Calu3 (cell line): ENCODE results near the gene LINC00237. TPM values are rescaled to one million over a fixed set of nuclear protein-coding genes. Genes with fewer than 3 reads are reported as not detected.

Source experiments
- Bru-seq: library from RNA; stranded (reverse); fragments of 400-500 nt; gene quantifications from one replicate; lab custom pipeline; 2021; lab: Mats Ljungman, UMichigan
- BruChase-seq, 2 experiments: library from RNA; stranded (reverse); fragments of 400-500 nt; gene quantifications; one replicate each; lab custom pipeline; 2021; lab: Mats Ljungman, UMichigan
- BruUV-seq: library from RNA; stranded (reverse); fragments of 400-500 nt; replicated peaks from 2 replicates; lab custom pipeline; 2021; lab: Mats Ljungman, UMichigan
- CTCF ChIA-PET: fragments of 300-600 bp; sonication (Branson Sonifier 250); formaldehyde crosslinking; loops from one replicate; lab custom pipeline; 2022; ENCODE audit warnings: antibody characterized with exemption; lab: Charles Lee
- DNase-seq: peaks from one replicate; pipeline ENCODE4 v3.0.0; 2022
- H3K27ac Mint-ChIP-seq: one replicate; pipeline ENCODE4 v1.8.0; 2022; ENCODE audit warnings: mixed read lengths; ENCODE audit not compliant: unreplicated experiment
- H3K27me3 Mint-ChIP-seq: one replicate; pipeline ENCODE4 v1.8.0; 2022; ENCODE audit warnings: mixed read lengths; ENCODE audit not compliant: unreplicated experiment
- H3K36me3 Mint-ChIP-seq: one replicate; pipeline ENCODE4 v1.8.0; 2022; ENCODE audit warnings: mild to moderate bottlenecking, moderate library complexity, mixed read lengths; ENCODE audit not compliant: insufficient read depth, unreplicated experiment
- H3K4me1 Mint-ChIP-seq: one replicate; pipeline ENCODE4 v1.8.0; 2022; ENCODE audit warnings: mild to moderate bottlenecking, low read depth, mixed read lengths; ENCODE audit not compliant: unreplicated experiment
- H3K4me3 Mint-ChIP-seq: one replicate; pipeline ENCODE4 v1.8.0; 2022; ENCODE audit warnings: mild to moderate bottlenecking, low read depth, moderate library complexity, mixed read lengths; ENCODE audit not compliant: unreplicated experiment
- H3K9me3 Mint-ChIP-seq: one replicate; pipeline ENCODE4 v1.8.0; 2022; ENCODE audit warnings: low read depth, mixed read lengths; ENCODE audit not compliant: unreplicated experiment
- intact Hi-C: fragments of 100-400 bp; cut with micrococcal nuclease; formaldehyde crosslinking; loops from one replicate; pipeline ENCODE4 v1.10.0; 2022; ENCODE audit not compliant: unreplicated experiment
- long read RNA-seq: library from polyadenylated mRNA; stranded (forward); transcript quantifications from one replicate; pipeline ENCODE4 v2.0.0, GENCODE V29; 2022
- total RNA-seq: library from RNA; stranded (reverse); gene quantifications from 2 replicates; pipeline ENCODE4 v1.2.3, GENCODE V29; 2022
- TF ChIP-seq, protein P1 (sequence below): fragments of 200-600 bp; IDR thresholded peaks from one replicate; pipeline ENCODE4 v1.8.0; 2022; ENCODE audit warnings: antibody characterized with exemption; ENCODE audit not compliant: unreplicated experiment

Gene LINC00237
- total RNA-seq (not detected in 2 replicates), Bru-seq, nascent RNA (not detected), BruChase-seq, experiment 1, labeled RNA remaining after a 6-hour chase (not detected), BruChase-seq, experiment 2, labeled RNA remaining after a 2-hour chase (not detected)
- long read RNA-seq: 0 reads

GRCh38 chr20:21106171-21107017, at the start of gene LINC00237:
LINC00237 (minus strand) TSS chr20:21106358.
- TF ChIP-seq, protein P1, sequence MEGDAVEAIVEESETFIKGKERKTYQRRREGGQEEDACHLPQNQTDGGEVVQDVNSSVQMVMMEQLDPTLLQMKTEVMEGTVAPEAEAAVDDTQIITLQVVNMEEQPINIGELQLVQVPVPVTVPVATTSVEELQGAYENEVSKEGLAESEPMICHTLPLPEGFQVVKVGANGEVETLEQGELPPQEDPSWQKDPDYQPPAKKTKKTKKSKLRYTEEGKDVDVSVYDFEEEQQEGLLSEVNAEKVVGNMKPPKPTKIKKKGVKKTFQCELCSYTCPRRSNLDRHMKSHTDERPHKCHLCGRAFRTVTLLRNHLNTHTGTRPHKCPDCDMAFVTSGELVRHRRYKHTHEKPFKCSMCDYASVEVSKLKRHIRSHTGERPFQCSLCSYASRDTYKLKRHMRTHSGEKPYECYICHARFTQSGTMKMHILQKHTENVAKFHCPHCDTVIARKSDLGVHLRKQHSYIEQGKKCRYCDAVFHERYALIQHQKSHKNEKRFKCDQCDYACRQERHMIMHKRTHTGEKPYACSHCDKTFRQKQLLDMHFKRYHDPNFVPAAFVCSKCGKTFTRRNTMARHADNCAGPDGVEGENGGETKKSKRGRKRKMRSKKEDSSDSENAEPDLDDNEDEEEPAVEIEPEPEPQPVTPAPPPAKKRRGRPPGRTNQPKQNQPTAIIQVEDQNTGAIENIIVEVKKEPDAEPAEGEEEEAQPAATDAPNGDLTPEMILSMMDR: no peak
- Mint-ChIP-seq H3K27ac (no peak within 1 kb of the TSS), H3K9me3 (no peaks in the 10 kb centered on the region), H3K4me1 (no peaks in the 10 kb centered on the region), H3K27me3 (no peaks in the 10 kb centered on the region), H3K4me3 (no peak within 1 kb of the TSS), H3K36me3 (no peaks in the 10 kb centered on the region)
- DNase-seq: no peak
- BruUV-seq: no TSS peak
- CTCF ChIA-PET: no interaction called here
- intact Hi-C loops: no loop called here

- no peak overlapping the region for H3K4me3 Mint-ChIP-seq
- H3K36me3 Mint-ChIP-seq: no peaks in the 10 kb centered on the region
- H3K9me3 Mint-ChIP-seq: no peaks in the 10 kb centered on the region
- no peak for DNase-seq
- CTCF ChIA-PET: no interaction called here
- no peak overlapping the region for H3K27ac Mint-ChIP-seq
- no TSS peak for BruUV-seq
- intact Hi-C loops: no loop called here
- H3K27me3 Mint-ChIP-seq: no peaks in the 10 kb centered on the region
- H3K4me1 Mint-ChIP-seq: no peaks in the 10 kb centered on the region
- TF ChIP-seq, protein P1: no peak
Measured at GRCh38 chr20:21155268-21155667, 49.1 kb upstream of the LINC00237 start.

- H3K9me3 Mint-ChIP-seq: no peaks in the 10 kb centered on the region
- no peak for DNase-seq
- no peaks in the 10 kb centered on the region for H3K4me1 Mint-ChIP-seq
- no peak overlapping the region for H3K4me3 Mint-ChIP-seq
- CTCF ChIA-PET: no interaction called here
- H3K27me3 Mint-ChIP-seq: no peaks in the 10 kb centered on the region
- BruUV-seq: no TSS peak
- H3K36me3 Mint-ChIP-seq: no peaks in the 10 kb centered on the region
- intact Hi-C loops: no loop called here
- TF ChIP-seq, protein P1: no peak
- H3K27ac Mint-ChIP-seq: no peak overlapping the region
Measured at GRCh38 chr20:21154692-21155091, 48.5 kb upstream of the LINC00237 start.

- TF ChIP-seq, protein P1: no peak
- CTCF ChIA-PET: no interaction called here
- no peak overlapping the region for H3K4me3 Mint-ChIP-seq
- no TSS peak for BruUV-seq
- H3K4me1 Mint-ChIP-seq: no peaks in the 10 kb centered on the region
- intact Hi-C loops: no loop called here
- no peak overlapping the region for H3K27ac Mint-ChIP-seq
- H3K36me3 Mint-ChIP-seq: no peaks in the 10 kb centered on the region
- DNase-seq: no peak
- no peaks in the 10 kb centered on the region for H3K27me3 Mint-ChIP-seq
- no peaks in the 10 kb centered on the region for H3K9me3 Mint-ChIP-seq
Measured at GRCh38 chr20:21151791-21152190, 45.6 kb upstream of the LINC00237 start.
